ENCODE results near the gene GSTK1.

DNA sequence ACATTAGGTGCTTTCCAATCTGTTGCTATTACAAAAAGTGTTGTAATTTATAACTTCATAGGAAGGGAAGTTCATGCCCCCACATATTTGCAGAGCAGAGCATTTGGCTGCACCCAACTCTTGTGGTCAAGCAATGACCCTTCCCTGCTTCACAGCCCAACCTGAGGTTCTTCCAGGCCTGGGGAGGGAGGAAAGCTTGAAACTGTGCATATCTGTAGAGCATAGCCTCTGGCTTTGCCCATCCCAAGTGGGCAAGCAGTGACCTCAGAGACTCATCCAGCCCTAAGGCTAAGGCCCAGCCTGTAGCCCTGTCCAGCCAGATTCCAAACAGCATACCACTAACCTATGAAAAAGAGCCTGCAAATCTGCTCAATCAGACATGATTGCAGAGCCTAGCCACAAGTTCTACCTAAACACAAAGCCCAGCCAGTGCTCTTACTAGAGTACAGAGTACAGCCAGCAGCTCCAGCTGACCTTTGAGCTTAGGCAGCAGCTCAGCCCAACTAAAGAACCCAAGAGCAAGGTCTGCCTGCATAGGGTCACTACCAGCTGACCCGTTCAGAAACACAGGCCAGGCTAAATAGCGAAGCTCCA, 14.4 kb upstream of the GSTK1 start:
- TF ChIP-seq POLR2AphosphoS5 (IDR thresholded peaks at IDR 0.05; ENCODE audit: low read depth, low read length) (no peak), POLR2A (IDR thresholded peaks at IDR 0.05; ENCODE audit: low read depth, low read length) (no peak)

Measured in GM12892 (cell line).